Ishikawa (cell line): ENCODE measurements around the gene LAPTM5.

Experiments used
- CEBPB ChIP-seq: IDR thresholded peaks from 2 replicates; pipeline ENCODE4 v1.6.1; 2012
- CREB1 ChIP-seq: IDR thresholded peaks from 2 replicates; pipeline ENCODE4 v1.6.1; 2012; ENCODE audit warnings: low read depth
- EGR1 ChIP-seq: IDR thresholded peaks from 2 replicates; pipeline ENCODE4 v1.6.1; 2012
- EP300 ChIP-seq: IDR thresholded peaks from 2 replicates; pipeline ENCODE4 v1.6.1; 2012; ENCODE audit warnings: borderline replicate concordance
- FOXM1 ChIP-seq: IDR thresholded peaks from 2 replicates; pipeline ENCODE4 v1.6.1; 2012; ENCODE audit warnings: low read depth, borderline replicate concordance
- NFIC ChIP-seq: IDR thresholded peaks from 2 replicates; pipeline ENCODE4 v1.6.1; 2012
- RAD21 ChIP-seq: IDR thresholded peaks from 2 replicates; pipeline ENCODE4 v1.6.1; 2012; ENCODE audit warnings: low read depth
- TAF1 ChIP-seq: IDR thresholded peaks from 2 replicates; pipeline ENCODE4 v1.6.1; 2012; ENCODE audit warnings: low read depth, mild to moderate bottlenecking
- TCF12 ChIP-seq: IDR thresholded peaks from 2 replicates; pipeline ENCODE4 v1.6.1; 2012; ENCODE audit warnings: low read depth
- TEAD4 ChIP-seq: IDR thresholded peaks from 2 replicates; pipeline ENCODE4 v1.6.1; 2012
- YY1 ChIP-seq: IDR thresholded peaks from 2 replicates; pipeline ENCODE4 v1.6.1; 2012; ENCODE audit warnings: low read depth
- ZBTB7A ChIP-seq: IDR thresholded peaks from 2 replicates; pipeline ENCODE4 v1.6.1; 2012; ENCODE audit warnings: low read depth
- TF ChIP-seq, protein P1 (sequence below): IDR thresholded peaks from 2 replicates; pipeline ENCODE4 v1.6.1; 2012
- TF ChIP-seq, protein P2 (sequence below): IDR thresholded peaks from 2 replicates; pipeline ENCODE4 v1.6.1; 2012; ENCODE audit warnings: low read depth, mild to moderate bottlenecking
- TF ChIP-seq, protein P3 (sequence below): IDR thresholded peaks from 2 replicates; pipeline ENCODE4 v1.6.1; 2012

The LAPTM5 gene

DNA sequence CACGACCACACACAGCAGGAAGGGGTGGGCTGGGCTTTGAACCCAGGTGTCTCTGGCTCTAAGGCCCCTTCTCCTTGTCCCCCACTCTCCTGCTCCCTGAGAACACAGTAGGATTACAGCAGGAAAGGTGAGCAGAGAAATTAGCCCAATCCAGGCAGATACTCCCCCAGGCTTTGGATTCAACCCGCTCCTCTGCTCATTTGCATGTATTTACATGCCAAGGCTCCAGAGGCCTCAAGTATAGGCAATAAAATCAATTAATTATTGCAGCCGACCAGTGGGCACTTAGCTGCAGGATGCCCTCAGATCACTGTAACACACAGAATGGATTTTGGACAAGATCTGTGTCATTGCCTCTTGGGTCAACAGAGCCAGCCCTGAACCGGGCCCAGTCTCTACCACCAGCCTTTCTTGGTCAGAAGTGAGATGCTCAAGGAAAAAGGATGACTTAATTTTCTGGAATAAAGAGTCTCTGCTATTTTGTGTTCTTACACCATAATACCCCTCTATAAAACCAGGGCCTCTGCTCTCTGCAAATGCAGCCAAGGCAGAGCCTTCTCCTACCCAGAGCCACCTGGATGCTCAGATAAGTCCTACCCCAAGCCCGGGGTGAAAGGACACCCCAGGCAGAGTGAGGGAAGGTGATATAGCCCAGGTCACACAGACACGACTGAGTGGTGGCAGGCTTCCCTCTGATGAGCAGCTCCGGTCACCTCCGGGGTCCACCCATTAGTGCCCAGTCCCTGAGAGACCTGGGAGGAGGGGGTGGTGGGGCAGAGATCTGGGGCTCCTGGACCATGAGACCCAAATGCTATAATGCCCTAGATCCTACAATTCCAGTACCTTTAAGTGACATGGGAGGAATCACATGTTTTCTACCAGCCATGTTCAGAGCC is 63.0 kb downstream of the LAPTM5 start:
- TF ChIP-seq TEAD4 = no peak
- no peak for TF ChIP-seq TAF1
- no peak for TF ChIP-seq EGR1
- TF ChIP-seq FOXM1 = no peak
- TF ChIP-seq, protein P1, sequence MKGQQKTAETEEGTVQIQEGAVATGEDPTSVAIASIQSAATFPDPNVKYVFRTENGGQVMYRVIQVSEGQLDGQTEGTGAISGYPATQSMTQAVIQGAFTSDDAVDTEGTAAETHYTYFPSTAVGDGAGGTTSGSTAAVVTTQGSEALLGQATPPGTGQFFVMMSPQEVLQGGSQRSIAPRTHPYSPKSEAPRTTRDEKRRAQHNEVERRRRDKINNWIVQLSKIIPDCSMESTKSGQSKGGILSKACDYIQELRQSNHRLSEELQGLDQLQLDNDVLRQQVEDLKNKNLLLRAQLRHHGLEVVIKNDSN = no peak
- TF ChIP-seq NFIC = no peak
- no peak for TF ChIP-seq ZBTB7A
- TF ChIP-seq RAD21 = no peak
- TF ChIP-seq, protein P2, sequence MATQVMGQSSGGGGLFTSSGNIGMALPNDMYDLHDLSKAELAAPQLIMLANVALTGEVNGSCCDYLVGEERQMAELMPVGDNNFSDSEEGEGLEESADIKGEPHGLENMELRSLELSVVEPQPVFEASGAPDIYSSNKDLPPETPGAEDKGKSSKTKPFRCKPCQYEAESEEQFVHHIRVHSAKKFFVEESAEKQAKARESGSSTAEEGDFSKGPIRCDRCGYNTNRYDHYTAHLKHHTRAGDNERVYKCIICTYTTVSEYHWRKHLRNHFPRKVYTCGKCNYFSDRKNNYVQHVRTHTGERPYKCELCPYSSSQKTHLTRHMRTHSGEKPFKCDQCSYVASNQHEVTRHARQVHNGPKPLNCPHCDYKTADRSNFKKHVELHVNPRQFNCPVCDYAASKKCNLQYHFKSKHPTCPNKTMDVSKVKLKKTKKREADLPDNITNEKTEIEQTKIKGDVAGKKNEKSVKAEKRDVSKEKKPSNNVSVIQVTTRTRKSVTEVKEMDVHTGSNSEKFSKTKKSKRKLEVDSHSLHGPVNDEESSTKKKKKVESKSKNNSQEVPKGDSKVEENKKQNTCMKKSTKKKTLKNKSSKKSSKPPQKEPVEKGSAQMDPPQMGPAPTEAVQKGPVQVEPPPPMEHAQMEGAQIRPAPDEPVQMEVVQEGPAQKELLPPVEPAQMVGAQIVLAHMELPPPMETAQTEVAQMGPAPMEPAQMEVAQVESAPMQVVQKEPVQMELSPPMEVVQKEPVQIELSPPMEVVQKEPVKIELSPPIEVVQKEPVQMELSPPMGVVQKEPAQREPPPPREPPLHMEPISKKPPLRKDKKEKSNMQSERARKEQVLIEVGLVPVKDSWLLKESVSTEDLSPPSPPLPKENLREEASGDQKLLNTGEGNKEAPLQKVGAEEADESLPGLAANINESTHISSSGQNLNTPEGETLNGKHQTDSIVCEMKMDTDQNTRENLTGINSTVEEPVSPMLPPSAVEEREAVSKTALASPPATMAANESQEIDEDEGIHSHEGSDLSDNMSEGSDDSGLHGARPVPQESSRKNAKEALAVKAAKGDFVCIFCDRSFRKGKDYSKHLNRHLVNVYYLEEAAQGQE = no peak
- no peak for TF ChIP-seq YY1
- no peak for TF ChIP-seq EP300
- no peak for TF ChIP-seq CEBPB
- TF ChIP-seq, protein P3, sequence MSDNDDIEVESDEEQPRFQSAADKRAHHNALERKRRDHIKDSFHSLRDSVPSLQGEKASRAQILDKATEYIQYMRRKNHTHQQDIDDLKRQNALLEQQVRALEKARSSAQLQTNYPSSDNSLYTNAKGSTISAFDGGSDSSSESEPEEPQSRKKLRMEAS = no peak

DNA sequence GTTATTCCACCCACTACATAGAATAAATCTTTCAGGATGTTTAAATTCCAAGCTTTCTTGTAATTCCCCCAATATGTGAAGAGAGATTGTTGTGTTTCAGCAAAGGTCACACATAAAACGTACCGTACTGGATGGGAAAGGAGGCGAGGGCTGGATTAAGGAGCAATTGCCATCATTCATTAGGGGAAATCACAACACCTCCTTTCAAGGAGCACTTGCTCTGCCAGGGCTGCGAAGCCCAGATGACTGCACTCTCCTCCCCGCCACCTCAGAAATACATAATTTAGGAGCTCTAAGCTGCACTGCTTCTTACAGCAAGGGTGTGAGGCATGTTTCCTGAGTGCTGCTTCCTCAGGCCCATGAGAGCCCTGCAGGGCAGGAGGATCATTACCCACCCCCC is 63.8 kb downstream of the LAPTM5 start:
- TF ChIP-seq CREB1 (no peak), FOXM1 (no peak), TAF1 (no peak), CEBPB (no peak), TEAD4 (no peak), EP300 (no peak), TCF12 (no peak)

DNA sequence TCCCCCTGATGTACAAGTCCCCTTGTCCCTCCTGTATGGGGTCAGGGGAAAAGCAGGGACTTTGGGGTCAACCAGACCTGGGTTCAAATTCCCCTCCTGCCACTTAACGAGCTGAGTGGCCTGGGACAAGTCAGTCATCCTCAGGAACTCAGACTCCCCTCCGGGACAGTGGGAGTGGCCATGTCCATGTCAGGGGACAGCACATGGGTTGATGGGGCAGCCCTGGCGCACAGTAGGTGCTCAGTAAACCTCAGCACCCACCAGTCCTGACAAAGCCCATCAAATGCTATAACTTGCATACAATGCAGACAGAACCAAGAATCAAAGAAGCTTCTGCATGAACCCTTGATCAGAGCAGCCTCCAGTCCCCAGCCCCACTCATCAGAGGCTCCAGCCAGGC is 64.2 kb downstream of the LAPTM5 start:
- TF ChIP-seq TCF12 = no peak
- no peak for TF ChIP-seq EGR1
- no peak for TF ChIP-seq FOXM1
- TF ChIP-seq, protein P2 = no peak
- no peak for TF ChIP-seq NFIC
- TF ChIP-seq, protein P1 = no peak
- no peak for TF ChIP-seq YY1
- TF ChIP-seq, protein P3 = no peak
- TF ChIP-seq EP300 = no peak
- no peak for TF ChIP-seq ZBTB7A
- no peak for TF ChIP-seq CREB1
- no peak for TF ChIP-seq TEAD4
- no peak for TF ChIP-seq CEBPB
- TF ChIP-seq RAD21 = no peak
- no peak for TF ChIP-seq TAF1

DNA sequence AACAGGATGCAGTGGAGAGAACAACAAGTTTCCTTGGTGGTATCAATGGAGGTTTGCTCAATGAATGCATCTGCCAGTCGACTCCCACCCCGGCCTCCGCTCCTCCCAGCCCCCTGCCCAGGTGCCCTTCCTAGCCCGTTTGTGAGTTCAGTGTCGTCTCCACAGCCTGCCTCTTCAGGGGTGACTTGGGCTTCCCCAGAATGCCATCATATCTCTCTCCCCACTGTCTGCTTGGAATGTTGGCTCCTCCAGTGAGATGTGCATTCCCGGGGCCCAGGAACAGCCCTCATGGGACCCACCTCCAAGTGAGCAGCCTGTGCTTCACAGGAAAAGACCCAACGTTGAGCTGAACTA is 64.6 kb downstream of the LAPTM5 start:
- TF ChIP-seq CREB1 (no peak), EP300 (no peak)

GRCh38 chr1:30692201-30692947 is 65.2 kb downstream of the LAPTM5 start:
- TF ChIP-seq CEBPB (no peak), TCF12 (no peak), YY1 (no peak), ZBTB7A (no peak), EP300 (no peak), EGR1 (no peak), FOXM1 (no peak), RAD21 (no peak), TEAD4 (no peak), TAF1 (no peak), NFIC (no peak), CREB1 (no peak)
- TF ChIP-seq, protein P3 = no peak
- TF ChIP-seq, protein P2 = no peak
- TF ChIP-seq, protein P1 = no peak
